Neural progenitor cell (in vitro differentiated cells): ENCODE data around the gene RALGAPA1.

Experiments
- EZH2 ChIP-seq: fragments of 200-600 bp; sonication (generic); IDR thresholded peaks from 2 replicates; pipeline ENCODE4 v1.6.1; 2017; ENCODE audit warnings: antibody characterized with exemption, mild to moderate bottlenecking, moderate library complexity
- EZH2phosphoT487 ChIP-seq: fragments of 200-600 bp; sonication (generic); IDR thresholded peaks from 2 replicates; pipeline ENCODE4 v1.6.1; 2017; ENCODE audit warnings: antibody characterized with exemption
- TF ChIP-seq, protein P1 (sequence below): fragments of 200-600 bp; sonication (generic); IDR thresholded peaks from 2 replicates; pipeline ENCODE4 v1.5.1; 2017; ENCODE audit warnings: antibody characterized with exemption, mild to moderate bottlenecking

- TF ChIP-seq, protein P1, sequence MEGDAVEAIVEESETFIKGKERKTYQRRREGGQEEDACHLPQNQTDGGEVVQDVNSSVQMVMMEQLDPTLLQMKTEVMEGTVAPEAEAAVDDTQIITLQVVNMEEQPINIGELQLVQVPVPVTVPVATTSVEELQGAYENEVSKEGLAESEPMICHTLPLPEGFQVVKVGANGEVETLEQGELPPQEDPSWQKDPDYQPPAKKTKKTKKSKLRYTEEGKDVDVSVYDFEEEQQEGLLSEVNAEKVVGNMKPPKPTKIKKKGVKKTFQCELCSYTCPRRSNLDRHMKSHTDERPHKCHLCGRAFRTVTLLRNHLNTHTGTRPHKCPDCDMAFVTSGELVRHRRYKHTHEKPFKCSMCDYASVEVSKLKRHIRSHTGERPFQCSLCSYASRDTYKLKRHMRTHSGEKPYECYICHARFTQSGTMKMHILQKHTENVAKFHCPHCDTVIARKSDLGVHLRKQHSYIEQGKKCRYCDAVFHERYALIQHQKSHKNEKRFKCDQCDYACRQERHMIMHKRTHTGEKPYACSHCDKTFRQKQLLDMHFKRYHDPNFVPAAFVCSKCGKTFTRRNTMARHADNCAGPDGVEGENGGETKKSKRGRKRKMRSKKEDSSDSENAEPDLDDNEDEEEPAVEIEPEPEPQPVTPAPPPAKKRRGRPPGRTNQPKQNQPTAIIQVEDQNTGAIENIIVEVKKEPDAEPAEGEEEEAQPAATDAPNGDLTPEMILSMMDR: no peak
- TF ChIP-seq EZH2: no peak
- no peak for TF ChIP-seq EZH2phosphoT487
Measured at GRCh38 chr14:35653045-35653444, 156.1 kb downstream of the RALGAPA1 start.
